Measurements from ENCODE around the gene IL2RA. TPM values are rescaled to one million over a fixed set of nuclear protein-coding genes. Genes with fewer than 3 reads are reported as not detected.

IL2RA gene
- total and polyA plus RNA-seq, 10 of the 15 experiments (the other 5 are each of a cell fraction or from before 2014, with no cell fraction given) = 2.2 to 6.0 (median 4.9) TPM

- RAD21 ChIA-PET (ENCODE audit: unreplicated experiment) = no interaction called here
These were observed 40.0 kb upstream of the IL2RA start for GRCh38 chr10:6102128-6102527.

More at GRCh38 chr10:6102128-6102527, 40.0 kb upstream of the IL2RA start:
- in situ Hi-C loops (cut with MboI) (no loop called here), intact Hi-C loops (cut with micrococcal nuclease; ENCODE audit: unreplicated experiment) (no loop called here)
- no peaks in the 10 kb centered on the region for H3K27me3 ChIP-seq (replicated peaks in 1 of 2; ENCODE audit: control insufficient read depth in 2 of 2, insufficient read depth in 2 of 2, low read length in 1 of 2)
- H4K20me1 ChIP-seq (ENCODE audit: control insufficient read depth, insufficient read depth) = peaks cover 3% of the 10 kb centered on the region; the same call in 1 of the 2 replicates
- TF ChIP-seq ETV6 (conservative IDR thresholded peaks at IDR 0.05 in 1 of 2, IDR thresholded peaks at IDR 0.05 in 1 of 2; ENCODE audit: borderline replicate concordance in 1 of 2, low read depth in 1 of 2) (no peak), EGR1 (IDR thresholded peaks at IDR 0.05; ENCODE audit: borderline replicate concordance in 1 of 2, low read depth in 2 of 2, low read length in 2 of 2) (no peak), EED (IDR thresholded peaks at IDR 0.05; ENCODE audit: low read depth) (no peak), FOXK2 (IDR thresholded peaks at IDR 0.05) (no peak), SP1 (IDR thresholded peaks at IDR 0.05; ENCODE audit: low read depth, low read length) (no peak), ZNF384 (IDR thresholded peaks at IDR 0.05; ENCODE audit: borderline replicate concordance, low read depth, low read length) (no peak), CBX3 (IDR thresholded peaks at IDR 0.05; ENCODE audit: borderline replicate concordance, low read depth) (no peak), SRF (IDR thresholded peaks at IDR 0.05; ENCODE audit: low read depth in 2 of 2, low read length in 2 of 2) (no peak), RAD51 (IDR thresholded peaks at IDR 0.05) (no peak), HDAC2 (IDR thresholded peaks at IDR 0.05) (no peak), HDAC6 (IDR thresholded peaks at IDR 0.05; ENCODE audit: unreplicated experiment) (no peak), ZNF24 (IDR thresholded peaks at IDR 0.05) (no peak), WRNIP1 (IDR thresholded peaks at IDR 0.05; ENCODE audit: borderline replicate concordance, low read depth, low read length) (no peak), ZBED1 (IDR thresholded peaks at IDR 0.05; ENCODE audit: borderline replicate concordance) (no peak), ZNF207 (IDR thresholded peaks at IDR 0.05; ENCODE audit: borderline replicate concordance) (no peak)
- TF ChIP-seq, protein P1, sequence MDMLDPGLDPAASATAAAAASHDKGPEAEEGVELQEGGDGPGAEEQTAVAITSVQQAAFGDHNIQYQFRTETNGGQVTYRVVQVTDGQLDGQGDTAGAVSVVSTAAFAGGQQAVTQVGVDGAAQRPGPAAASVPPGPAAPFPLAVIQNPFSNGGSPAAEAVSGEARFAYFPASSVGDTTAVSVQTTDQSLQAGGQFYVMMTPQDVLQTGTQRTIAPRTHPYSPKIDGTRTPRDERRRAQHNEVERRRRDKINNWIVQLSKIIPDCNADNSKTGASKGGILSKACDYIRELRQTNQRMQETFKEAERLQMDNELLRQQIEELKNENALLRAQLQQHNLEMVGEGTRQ (IDR thresholded peaks at IDR 0.05; ENCODE audit: borderline replicate concordance, low read depth, low read length) = no peak
- TF ChIP-seq, protein P2, sequence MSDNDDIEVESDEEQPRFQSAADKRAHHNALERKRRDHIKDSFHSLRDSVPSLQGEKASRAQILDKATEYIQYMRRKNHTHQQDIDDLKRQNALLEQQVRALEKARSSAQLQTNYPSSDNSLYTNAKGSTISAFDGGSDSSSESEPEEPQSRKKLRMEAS (IDR thresholded peaks at IDR 0.05; ENCODE audit: low read depth, low read length) = no peak
- TF ChIP-seq, protein P3, sequence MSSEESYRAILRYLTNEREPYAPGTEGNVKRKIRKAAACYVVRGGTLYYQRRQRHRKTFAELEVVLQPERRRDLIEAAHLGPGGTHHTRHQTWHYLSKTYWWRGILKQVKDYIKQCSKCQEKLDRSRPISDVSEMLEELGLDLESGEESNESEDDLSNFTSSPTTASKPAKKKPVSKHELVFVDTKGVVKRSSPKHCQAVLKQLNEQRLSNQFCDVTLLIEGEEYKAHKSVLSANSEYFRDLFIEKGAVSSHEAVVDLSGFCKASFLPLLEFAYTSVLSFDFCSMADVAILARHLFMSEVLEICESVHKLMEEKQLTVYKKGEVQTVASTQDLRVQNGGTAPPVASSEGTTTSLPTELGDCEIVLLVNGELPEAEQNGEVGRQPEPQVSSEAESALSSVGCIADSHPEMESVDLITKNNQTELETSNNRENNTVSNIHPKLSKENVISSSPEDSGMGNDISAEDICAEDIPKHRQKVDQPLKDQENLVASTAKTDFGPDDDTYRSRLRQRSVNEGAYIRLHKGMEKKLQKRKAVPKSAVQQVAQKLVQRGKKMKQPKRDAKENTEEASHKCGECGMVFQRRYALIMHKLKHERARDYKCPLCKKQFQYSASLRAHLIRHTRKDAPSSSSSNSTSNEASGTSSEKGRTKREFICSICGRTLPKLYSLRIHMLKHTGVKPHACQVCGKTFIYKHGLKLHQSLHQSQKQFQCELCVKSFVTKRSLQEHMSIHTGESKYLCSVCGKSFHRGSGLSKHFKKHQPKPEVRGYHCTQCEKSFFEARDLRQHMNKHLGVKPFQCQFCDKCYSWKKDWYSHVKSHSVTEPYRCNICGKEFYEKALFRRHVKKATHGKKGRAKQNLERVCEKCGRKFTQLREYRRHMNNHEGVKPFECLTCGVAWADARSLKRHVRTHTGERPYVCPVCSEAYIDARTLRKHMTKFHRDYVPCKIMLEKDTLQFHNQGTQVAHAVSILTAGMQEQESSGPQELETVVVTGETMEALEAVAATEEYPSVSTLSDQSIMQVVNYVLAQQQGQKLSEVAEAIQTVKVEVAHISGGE (CRISPR knock-in tag; IDR thresholded peaks at IDR 0.05) = no peak
- ATAC-seq (no peak), FAIRE-seq (no peak), DNase-seq (ENCODE audit: low read depth, low spot score) (no peak)
- H3K36me3 ChIP-seq (ENCODE audit: control insufficient read depth in 2 of 2, insufficient read depth in 2 of 2, low read length in 1 of 2) = peaks cover 9 to 30% of the 10 kb centered on the region in 2 experiments
- ChIA-PET CTCF (no interaction called here), POLR2A (no interaction called here), SMC1A (ENCODE audit: uncharacterized antibody, unreplicated experiment) (no interaction called here)
- H3K79me2 ChIP-seq (ENCODE audit: control insufficient read depth, insufficient read depth, low read length) = peaks cover 10% of the 10 kb centered on the region
- BruUV-seq (replicated peaks) = no TSS peak
- H3K9ac ChIP-seq (ENCODE audit: control insufficient read depth, insufficient read depth, low read length) = no peak overlapping the region
- no peak overlapping the region for H3K4me2 ChIP-seq (ENCODE audit: control insufficient read depth, insufficient read depth)
- H2AFZ ChIP-seq (ENCODE audit: control insufficient read depth, low read depth, low read length) = no peak overlapping the region
- no peak overlapping the region for H3K4me3 ChIP-seq
- peaks cover 7% of the 10 kb centered on the region for H3K4me1 ChIP-seq (ENCODE audit: control insufficient read depth, insufficient read depth, low read length)
- H3K9me3 ChIP-seq (replicated peaks; ENCODE audit: control insufficient read depth, insufficient read depth, low read length) = no peaks in the 10 kb centered on the region
- WGBS (ENCODE audit: insufficient coverage, insufficient replicate concordance, low lambda C conversion rate, missing lambda C conversion rate) = over 99% methylated on average over 8 of the region's 8 CpGs
- no peak overlapping the region for H3K27ac ChIP-seq (ENCODE audit: control insufficient read depth, insufficient read depth)
